D721Med (cell line): ENCODE measurements around the gene C1QTNF5.

Experiments used
- DNase-seq: peaks from one replicate; pipeline ENCODE4 v3.0.0; 2011; ENCODE audit warnings: low spot score; ENCODE audit not compliant: insufficient read length
- FAIRE-seq: peaks from 2 replicates; lab custom pipeline; 2011; peaks lifted over from hg19 to GRCh38; lab: Jason Lieb, UNC
- CTCF ChIP-seq: IDR thresholded peaks from 2 replicates; pipeline ENCODE4 v1.5.1; 2012; ENCODE audit warnings: mild to moderate bottlenecking, control low read depth; ENCODE audit not compliant: insufficient read depth; ENCODE audit errors: missing control alignments

Gene C1QTNF5

GRCh38 chr11:119320776-119321524, 19.7 kb downstream of the C1QTNF5 start:
- no peak for TF ChIP-seq CTCF
- FAIRE-seq (no peak), DNase-seq (peak; percentile 83)

- TF ChIP-seq CTCF, result no peak
- DNase-seq (no peak), FAIRE-seq (no peak)
These were observed 20.4 kb downstream of the C1QTNF5 start for GRCh38 chr11:119320240-119320775.

- no peak for FAIRE-seq
- no peak for DNase-seq
- no peak for TF ChIP-seq CTCF
These were observed 20.9 kb downstream of the C1QTNF5 start for GRCh38 chr11:119319700-119320239.

- no peak for DNase-seq
- FAIRE-seq, result no peak
- no peak for TF ChIP-seq CTCF
These were observed 21.5 kb downstream of the C1QTNF5 start for GRCh38 chr11:119319136-119319699.

GRCh38 chr11:119318240-119319135, 22.2 kb downstream of the C1QTNF5 start:
- TF ChIP-seq CTCF, result no peak
- DNase-seq, result no peak
- FAIRE-seq, result no peak

- FAIRE-seq (no peak), DNase-seq (no peak)
- no peak for TF ChIP-seq CTCF
These were observed 23.0 kb downstream of the C1QTNF5 start for GRCh38 chr11:119317592-119318239.
